ENCODE data around the gene CTNNAL1.
A peak's percentile ranks its signal among the peaks of the same experiment; 100 is the strongest.

Gene CTNNAL1

DNA sequence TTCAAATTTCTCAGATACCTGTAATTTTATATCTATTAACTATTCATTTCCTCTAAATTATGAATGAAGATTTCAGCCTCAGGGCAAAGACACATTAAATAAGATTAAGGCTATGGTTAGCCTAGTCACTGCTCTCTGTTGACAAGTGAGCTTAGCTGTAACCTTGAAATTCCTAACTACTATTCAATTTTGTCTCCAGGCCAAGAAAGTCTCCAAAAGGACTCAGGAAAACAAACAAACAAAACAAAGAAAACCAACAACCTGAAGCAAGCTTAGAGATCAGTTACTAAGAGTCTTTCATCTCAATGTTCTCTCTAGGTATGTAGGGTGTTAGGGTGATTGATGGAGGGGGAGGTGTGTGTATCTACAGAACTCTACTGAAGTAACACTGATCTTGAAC lies 9.6 kb upstream of the CTNNAL1 start:
- DNase-seq: no peak

DNA sequence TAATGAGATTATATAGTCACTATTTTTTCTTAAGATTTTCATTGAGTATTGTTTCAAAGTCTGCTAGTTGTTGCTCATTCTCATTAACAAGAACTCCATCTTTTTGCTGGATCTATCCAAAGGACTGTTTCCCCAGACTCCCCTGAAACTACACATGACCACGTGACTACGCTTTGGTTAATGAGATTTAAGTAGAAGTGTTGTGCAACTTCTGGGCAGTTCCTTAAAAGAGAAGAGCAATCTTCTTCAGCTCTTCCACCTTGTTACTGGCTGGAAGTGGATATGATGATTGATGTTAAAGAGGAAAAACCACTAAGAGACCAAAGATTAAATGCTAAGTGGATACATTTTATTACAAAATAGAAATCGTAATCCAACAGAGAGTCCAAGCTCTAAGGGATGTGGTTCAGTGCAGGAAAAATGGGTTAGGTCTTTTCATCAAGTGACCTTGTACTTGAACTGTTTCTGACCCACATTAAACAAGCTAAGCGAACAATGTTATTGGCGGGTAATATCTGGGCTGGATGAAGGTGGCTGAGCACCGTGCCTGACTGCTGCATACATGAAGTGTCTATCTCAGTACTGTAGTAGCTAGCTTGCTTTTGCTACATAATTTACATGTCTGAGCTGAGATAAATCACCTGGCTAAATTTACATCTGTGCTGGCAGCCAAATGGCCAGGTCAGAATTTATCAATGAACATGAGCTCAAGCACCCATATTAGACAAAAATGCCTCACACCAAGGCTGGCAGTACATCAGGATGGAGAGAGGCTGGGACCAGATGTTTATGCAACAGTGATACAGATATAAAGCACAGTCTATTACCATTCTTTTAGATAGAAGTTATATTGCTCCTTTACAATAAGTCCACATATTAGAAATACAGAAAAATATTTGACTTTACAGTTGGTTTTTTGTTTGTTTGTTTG lies 7.5 kb upstream of the CTNNAL1 start:
- DNase-seq: peak; percentile 39 to 54 (median 48)

DNA sequence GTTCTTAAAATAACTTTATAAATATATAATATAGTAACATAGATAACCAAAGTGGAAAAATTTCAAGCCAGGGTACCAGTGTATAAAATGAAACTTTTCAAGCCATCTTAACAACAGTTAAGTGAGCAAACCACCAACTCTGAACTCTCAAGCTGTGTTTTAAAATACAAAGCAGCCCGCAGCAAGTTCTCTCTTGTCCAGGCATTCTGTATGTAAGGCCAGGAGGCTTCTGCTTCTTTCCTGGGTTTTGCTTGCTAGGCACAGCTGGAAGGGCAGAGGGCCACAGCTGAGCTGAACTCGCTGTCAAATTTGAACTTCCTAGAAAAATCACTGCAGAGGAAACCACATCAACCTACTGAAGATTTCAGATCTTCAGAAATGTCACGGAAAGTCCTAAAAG lies 6.8 kb upstream of the CTNNAL1 start:
- DNase-seq: no peak

DNA sequence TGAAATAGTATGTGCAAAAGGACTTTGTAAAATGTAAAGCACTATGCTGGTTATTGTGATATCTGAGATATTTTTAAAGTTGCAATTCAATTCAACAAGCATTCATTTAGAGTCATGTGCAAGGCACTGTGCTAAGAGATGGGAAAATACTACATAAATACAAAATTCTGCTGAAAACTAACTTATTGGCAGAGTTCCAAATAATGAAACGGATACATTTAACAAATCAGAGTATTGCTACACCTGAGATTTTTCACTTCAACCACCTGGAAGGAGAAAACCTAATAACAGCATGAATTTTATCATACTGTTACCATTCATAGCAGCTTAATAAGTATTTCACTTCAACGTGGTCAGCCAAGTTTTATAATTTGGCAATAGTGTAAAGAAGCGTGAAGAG lies 6.1 kb upstream of the CTNNAL1 start:
- no peak for DNase-seq

DNA sequence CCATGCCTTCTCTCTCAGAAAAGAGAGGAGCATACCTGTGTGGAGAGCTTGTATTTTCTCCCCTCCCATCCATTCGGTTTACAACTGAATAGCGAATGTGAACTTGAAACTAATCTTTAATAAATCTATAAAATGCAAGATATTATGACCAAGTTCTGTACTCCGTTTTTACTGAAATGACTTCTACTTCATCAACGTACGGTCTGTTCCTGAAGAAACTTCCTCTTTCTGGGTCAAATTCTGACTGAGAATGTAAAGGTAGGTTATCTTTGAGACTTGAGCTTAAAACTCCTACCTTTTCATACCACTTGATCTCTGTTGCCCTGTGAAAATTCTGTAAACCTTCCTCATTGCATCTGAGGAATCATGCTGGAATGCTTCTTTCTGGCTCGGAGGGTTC lies 4.2 kb upstream of the CTNNAL1 start:
- no peak for DNase-seq

DNA sequence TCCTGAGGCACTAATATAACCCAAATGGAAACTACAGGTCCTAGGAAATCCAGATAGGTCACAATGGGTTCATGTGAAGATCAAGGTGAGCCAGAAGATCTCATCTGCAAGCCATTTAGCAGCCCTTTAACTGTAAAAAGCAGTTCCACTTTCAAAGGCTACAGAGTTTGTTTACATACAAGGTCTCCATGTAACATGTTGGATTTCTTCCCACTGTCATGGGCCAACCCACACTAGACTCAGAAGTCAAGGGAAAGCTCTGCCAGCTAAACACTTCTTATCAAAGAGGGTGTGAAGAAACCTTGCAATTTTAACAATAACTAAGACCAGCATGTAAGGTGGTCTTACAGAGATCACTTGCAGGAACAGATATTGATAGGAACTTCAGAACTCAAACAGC lies 3.8 kb upstream of the CTNNAL1 start:
- peak in 1 of 3 donors; percentile 15 for DNase-seq

DNA sequence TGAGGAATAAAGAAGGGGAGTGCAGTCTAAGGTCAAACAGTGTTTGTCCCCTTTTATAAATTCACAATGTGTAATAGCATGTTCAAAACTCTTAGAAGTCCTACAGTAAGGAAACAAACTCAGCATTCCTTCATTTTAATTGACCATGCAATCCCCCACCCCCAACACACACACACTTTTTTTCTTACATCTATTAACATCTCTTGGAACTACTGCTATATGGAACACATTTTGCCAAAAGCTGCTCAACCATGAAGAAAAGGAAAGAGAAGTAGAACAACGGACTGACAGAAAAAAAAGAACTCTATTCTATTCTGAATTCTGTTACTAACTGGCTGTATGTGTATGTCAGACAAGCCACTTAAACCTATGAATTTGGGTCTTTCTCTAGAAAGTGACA lies 2.8 kb upstream of the CTNNAL1 start:
- DNase-seq: peak in 1 of 3 donors; percentile 4

DNA sequence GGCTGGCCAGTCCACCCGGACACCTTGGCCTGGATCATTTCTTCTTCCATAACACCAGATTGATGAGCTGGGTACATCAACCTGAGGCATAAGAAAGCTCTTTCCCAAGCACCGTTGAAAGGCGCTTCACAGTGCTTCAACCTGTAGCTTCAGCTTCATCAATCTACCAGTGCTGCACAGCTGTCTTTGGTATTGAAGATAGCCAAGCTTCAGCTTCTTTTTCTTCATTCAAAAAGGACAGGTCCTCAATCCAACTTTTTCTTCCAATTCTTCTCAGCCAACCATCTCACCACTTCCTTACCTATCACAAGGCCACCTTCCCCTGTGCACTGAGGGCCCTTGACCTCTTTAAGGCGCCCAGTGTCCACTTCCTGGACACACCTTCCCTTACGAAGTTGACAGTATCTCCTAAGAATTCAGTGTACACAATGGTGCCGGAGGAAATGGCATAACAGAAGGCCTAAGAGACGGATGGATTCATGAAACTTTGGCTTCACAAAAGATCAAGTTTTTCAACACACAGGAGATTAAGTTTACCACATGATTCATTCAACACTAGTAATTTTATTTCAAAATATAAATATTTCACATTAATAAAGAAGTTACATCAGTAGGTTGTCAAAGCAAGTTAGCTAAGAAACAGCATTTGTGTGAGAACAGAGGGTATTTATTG lies 1.4 kb upstream of the CTNNAL1 start:
- DNase-seq: peak in 1 of 3 donors; percentile 6

DNA sequence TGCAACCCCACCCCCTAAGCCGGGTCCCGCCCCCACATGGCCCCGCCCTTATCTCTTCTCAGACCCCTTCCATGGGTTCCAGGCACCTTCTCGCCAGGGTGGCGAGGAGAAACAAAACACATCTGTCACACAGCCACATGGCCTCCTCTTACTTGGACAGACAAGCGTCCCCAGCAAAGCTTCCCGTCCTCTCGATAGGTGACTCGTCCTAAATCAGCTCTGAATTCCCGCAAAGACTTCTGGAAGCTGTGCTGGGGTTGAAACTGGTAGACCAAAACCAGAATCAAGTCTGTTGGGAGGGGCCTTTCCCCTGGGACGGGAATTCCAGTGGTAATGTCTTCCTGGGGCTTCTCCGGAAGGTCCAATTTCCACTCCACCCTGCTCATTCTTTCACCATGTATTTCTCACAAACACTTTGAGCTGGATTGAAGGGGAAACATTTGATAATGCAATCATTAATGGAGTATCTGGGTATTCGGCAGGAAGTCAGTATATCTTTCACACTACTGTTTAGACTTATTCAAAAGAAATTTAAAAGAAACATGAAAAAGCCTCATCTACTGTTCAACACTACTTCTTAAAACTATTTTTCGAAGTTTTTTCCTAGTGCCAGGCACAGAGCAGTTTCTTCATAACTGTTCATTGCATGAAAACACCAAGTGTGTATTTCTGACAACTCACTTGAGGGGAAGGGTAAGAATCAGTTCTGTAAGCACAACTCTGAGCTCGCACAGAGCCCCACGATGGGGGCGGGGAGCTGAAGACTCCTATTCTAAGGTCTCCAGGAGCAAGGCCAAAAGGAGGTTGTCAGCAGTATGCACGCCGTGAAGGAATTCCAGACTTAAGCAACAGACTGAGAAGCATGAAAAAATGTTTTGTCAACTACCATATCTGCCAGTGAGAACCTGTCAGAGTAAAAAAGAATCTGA lies 644 bp upstream of the CTNNAL1 start:
- DNase-seq: peak; percentile 15 to 19 (median 17)

DNA sequence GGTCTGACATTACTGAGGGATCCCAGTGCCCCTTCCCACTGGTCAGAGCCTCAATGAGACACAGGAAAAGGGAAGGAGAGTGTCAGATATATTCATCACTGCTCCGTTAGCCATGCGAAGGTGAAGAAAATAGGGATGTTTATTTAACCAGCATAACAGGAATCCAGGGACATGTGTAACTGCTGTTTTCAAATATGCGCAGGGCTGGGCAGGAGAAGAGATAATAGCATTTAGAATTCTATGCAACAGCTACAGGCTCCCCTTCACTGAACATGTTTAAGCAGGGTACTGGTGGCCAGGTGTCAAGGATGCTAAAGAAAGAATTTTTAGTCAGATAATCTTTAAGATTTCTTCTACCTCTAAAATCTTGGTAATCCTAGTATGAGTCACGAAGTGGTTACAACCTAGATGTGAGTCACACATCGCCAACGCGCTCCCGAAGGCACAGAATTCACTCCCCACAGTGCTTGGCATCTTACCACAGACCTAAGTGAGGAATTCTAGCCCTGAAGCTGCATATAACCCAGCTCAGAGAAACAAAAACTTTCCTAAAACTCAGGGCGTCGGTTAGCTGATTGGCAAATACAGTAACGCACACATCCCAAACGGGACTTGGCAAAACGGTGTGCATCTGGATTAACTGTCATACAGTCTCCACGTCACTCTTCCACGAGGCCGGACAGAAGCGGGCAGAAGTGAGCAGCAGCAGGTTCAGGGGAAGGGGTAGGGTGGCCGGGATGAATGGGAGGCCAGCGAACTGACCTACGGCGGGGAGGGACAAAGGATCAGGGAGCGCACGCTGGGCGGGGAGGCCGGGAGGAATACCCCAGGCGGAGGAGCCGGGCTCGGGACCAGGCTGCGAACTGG lies 1.1 kb downstream of the CTNNAL1 start:
- peak; percentile 79 to 89 (median 87) for DNase-seq

DNA sequence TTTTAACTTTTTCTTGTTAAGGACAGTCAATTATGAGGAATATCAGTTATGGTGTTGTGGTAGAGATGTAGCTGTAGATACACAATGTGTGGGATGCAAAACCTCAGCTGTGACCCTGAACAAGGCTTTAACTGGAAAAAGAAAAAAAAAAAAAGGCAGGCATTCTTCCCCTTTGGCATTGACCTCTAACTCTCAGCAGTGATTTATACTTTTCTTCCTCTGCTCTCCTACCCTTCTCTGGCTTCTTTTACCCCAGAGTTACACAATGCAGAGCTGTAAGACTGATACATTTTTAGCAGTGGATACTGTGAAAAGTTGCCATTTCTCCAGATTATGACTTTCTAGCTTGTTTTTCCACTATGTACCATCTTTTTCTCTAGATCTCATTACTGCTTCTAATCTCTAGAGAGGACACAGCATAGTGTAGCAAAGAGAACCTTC lies 2.0 kb downstream of the CTNNAL1 start:
- peak in 2 of 3 donors; percentile 12 to 23 for DNase-seq

DNA sequence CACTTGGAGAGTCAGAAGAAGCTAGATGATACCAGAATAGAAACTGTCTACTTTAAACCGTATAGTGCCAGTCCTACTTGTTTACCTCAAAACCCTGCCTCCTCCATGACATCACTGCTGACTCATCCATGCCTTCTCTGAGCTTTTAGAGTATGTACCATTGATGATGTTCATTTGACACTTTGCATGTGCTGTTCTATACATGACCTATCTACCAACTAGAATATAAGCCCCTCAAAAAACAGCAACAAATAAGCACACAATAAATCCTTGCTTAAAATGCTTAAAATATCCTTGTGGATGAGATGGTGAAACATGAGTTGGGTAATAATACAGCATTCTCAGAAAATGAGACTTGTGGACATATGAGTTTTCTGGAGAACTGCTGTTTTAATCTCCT lies 2.6 kb downstream of the CTNNAL1 start:
- peak; percentile 68 to 77 (median 71) for DNase-seq

DNA sequence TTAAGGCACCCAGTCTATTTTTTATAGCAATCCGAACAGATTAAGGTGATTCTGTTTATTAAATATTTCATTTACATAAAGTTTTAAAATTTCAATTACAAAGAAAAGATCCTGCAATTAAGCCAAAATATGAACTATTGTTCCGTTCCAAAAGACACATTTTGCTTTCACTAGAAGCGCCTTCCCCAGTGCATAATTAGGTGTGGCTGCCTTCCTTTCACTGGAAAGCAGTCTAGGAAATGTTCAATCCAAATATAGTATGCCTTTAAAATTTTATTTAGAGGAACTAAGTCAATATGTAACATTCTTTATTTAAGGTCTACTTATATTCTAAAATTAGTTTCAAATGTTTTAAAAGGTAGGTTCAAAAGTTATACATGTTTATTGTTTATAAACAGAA lies 7.6 kb downstream of the CTNNAL1 start:
- DNase-seq: no peak

DNA sequence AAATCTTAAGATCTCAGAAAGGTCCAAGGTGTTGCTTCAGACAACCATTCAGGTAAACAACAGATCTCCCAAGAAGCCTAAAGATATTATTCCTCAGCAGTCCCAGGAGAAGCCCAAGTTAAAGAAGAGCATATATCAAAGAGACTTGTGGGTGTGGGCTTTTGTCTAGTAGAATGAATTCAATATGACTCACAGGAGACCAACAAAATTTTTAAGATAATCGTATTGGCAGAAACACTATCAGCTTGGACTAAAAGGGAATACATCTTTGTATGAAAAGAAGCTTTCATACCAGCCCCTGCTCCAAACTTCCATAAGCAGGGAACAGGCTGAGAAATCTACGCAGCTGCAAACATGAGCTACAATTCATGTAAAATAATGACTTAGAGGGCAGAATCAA lies 10.2 kb downstream of the CTNNAL1 start:
- DNase-seq: peak in 1 of 3 donors; percentile 5

DNA sequence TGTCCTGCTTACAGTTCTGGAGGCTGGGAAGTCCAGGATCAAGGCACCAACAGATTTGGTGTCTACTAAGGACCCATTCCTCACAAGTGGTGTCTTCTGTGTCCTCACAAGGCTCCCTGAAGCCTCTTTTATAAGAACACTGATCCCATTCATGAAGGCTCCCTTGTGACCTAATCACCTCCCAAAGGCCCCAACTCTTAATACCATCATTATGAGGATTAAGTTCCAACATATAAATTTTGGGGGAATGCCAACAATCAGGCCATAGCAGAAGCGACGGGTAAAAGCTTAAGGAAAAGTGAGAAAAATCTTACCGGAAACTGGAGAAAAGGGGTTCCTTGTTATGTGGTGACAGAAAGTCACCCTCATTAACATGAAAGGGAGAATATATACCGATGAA lies 11.2 kb downstream of the CTNNAL1 start:
- no peak for DNase-seq

DNA sequence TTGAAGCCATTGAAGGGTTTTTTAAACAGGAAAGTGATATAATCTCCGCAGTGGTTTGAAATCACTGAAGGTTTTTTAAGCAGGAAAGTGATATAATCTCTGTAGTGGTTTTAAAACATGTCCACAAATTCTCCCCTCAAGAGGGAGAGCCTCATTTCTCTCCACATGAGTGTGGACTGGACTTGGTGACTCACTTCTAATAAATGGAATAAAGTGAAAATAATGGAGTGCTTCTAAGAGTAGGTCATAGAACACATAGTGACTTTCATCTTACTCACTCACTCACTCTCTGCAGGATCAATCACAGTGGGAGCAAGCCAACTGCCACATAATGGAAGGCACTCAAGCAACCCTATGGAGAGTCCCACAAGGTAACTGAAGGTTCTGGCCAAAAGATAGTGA lies 12.0 kb downstream of the CTNNAL1 start:
- no peak for DNase-seq

DNA sequence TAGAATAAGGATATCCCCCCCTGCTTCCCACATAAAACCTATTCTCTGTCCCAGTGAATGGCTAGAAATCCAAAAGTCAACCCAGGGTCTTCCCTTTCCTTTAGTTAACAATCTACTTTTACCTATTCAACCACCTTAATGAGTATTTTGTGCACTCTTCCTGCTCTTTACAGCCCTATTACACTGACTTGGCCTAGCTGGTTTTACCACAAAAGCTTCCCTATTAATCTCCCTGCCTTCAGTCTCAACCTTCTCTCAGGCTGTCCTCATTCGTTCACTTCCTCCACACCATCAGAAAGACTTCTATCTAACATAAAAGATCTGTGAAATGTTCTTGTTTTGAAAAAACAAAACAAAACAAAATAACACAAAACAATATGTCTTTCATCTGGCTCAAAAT lies 16.2 kb downstream of the CTNNAL1 start:
- no peak for DNase-seq

DNA sequence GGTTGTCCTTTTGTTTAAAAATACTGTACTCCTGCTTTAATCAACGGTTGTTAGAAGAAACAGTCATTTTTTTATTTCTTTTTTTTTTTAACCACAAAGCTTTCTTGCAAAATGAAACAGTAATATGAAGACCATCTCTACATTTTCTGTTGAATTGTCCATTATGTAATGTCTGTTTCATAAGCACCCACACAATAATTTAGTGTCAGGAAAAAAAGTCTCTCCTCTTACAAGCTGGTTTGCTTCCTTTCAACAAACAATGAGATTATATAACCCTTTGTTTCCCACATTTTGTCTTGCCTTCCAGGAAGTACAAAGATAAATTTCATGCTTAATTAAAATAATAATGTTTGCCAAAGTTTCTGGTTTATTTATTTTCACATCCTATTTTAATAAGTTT lies 16.7 kb downstream of the CTNNAL1 start:
- DNase-seq: no peak

DNA sequence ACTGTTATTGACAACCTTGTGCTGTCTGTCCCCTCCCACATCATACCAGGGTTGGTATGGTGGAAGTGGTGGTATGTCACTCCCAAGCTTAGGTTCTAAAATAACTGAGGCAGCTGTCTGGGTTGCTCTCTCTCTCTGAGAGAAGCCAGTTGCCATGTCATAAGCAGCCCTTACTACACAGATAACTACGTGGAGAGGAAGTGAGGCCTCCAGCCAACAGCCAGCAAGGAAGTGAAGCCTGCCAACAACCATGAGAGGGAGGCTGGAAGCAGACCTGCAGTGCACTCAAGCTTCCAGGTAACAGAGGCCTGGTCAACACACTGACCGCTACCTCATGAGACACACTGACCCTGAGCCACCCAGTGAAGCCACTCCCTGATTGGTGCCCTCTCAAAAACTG lies 18.6 kb downstream of the CTNNAL1 start:
- DNase-seq: peak in 2 of 3 donors; percentile 18 to 33

DNA sequence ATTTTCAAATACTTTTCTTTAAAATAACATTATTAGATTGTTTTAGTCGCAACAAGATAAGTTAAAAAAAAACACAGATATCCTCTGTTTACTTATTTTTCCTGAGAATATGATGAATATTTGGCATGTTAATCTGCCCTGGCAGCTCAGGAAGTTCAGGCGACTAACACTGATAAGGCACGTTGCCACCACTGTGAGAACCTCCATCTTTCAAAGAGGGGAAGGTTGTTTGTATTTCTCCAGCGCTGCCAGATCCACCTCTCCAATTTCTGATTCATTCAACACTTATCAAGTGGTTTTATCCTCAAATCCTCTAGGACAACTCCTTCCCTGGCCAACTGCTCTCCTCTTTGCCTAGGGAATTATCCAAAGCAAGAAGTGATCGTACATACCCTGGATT lies 21.8 kb downstream of the CTNNAL1 start:
- DNase-seq: no peak

DNA sequence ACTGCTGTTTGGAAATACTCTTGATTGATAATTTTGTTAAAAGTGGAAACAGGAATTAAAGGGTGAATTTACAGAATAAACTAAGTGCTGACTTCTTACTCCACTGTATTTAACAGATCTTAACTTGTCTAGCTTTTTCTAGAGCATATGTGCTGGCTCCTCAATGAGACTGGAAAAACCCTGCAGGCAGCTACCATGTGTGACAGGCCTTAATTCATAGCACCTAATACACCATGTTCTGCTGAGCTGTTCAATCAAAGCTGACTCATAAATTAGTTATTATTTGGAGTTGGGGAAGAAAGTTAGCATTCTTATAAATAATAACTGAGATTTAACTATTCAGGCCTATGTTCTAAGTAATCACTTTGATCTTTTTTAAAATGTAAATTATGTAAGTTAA lies 29.4 kb downstream of the CTNNAL1 start:
- no peak for DNase-seq

DNA sequence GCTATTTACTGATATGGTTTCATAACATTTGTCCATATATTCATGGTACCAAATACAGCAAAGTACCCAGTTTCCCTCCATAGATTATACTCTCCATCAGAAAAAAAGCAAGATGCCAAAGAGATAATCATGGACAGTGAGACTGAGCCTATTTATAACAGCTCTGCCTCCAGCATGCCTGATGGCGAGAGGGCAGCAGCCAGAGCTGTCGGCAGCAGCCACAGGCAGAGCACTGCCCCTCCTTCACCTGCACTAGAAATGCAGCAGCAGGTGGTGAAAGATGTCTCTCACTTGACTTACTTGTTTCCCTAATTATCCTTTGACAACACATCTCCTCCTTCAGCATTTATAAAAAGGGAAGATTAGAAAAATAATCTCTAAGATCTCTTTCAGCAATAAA lies 32.4 kb downstream of the CTNNAL1 start:
- DNase-seq: no peak
